Hepatocyte (in vitro differentiated cells): ENCODE measurements around the gene SPON1. TPM values are rescaled to one million over a fixed set of nuclear protein-coding genes. Genes with fewer than 3 reads are reported as not detected.
A peak's percentile ranks its signal among the peaks of the same experiment; 100 is the strongest.

Experiments used
- DNase-seq: peaks from one replicate; pipeline ENCODE4 v3.0.0-alpha.2; 2016; ENCODE audit warnings: low spot score
- H2AFZ ChIP-seq: fragments of 200-600 bp; sonication (generic); 2 replicates; pipeline ENCODE4 v1.6.0; 2016; ENCODE audit warnings: antibody characterized with exemption, mild to moderate bottlenecking
- H3K27ac ChIP-seq: fragments of 200-600 bp; sonication (generic); 2 replicates; pipeline ENCODE4 v1.5.1; 2016; ENCODE audit warnings: mild to moderate bottlenecking
- H3K27me3 ChIP-seq: fragments of 200-600 bp; sonication (generic); 2 replicates; pipeline ENCODE4 v1.6.1; 2016
- H3K36me3 ChIP-seq: fragments of 200-600 bp; sonication (generic); replicated peaks from 2 replicates; pipeline ENCODE4 v1.5.1; 2016; ENCODE audit warnings: low read depth; ENCODE audit not compliant: insufficient read depth
- H3K4me1 ChIP-seq: fragments of 200-600 bp; sonication (generic); 2 replicates; pipeline ENCODE4 v1.5.1; 2016; ENCODE audit warnings: mild to moderate bottlenecking, moderate library complexity; ENCODE audit not compliant: insufficient read depth
- H3K4me2 ChIP-seq: fragments of 200-600 bp; sonication (generic); 2 replicates; pipeline ENCODE4 v1.6.0; 2016
- H3K4me3 ChIP-seq: fragments of 200-600 bp; sonication (generic); 2 replicates; pipeline ENCODE4 v1.5.1; 2016; ENCODE audit warnings: mild to moderate bottlenecking
- H3K79me2 ChIP-seq: fragments of 200-600 bp; sonication (generic); 2 replicates; pipeline ENCODE4 v1.6.0; 2017; ENCODE audit warnings: mild to moderate bottlenecking
- H3K9me2 ChIP-seq: fragments of 200-600 bp; sonication (generic); replicated peaks from 2 replicates; pipeline ENCODE4 v1.6.0; 2017; ENCODE audit warnings: mild to moderate bottlenecking; ENCODE audit not compliant: insufficient read depth
- H3K9me3 ChIP-seq: fragments of 200-600 bp; sonication (generic); 2 replicates; pipeline ENCODE4 v1.5.1; 2016; ENCODE audit warnings: low read depth, mild to moderate bottlenecking
- H4K20me1 ChIP-seq: fragments of 200-600 bp; sonication (generic); 2 replicates; pipeline ENCODE4 v1.6.0; 2016; ENCODE audit warnings: mild to moderate bottlenecking; ENCODE audit not compliant: insufficient read depth, poor library complexity, severe bottlenecking
- CTCF ChIP-seq: fragments of 200-600 bp; sonication (generic); IDR thresholded peaks from 2 replicates; pipeline ENCODE4 v1.5.1; 2016; ENCODE audit warnings: antibody characterized with exemption, mild to moderate bottlenecking; ENCODE audit not compliant: poor library complexity
- EZH2 ChIP-seq: fragments of 200-600 bp; sonication (generic); IDR thresholded peaks from 2 replicates; pipeline ENCODE4 v1.6.1; 2016; ENCODE audit warnings: antibody characterized with exemption, mild to moderate bottlenecking, borderline replicate concordance
- EZH2phosphoT487 ChIP-seq: fragments of 200-600 bp; sonication (generic); IDR thresholded peaks from one replicate; pipeline ENCODE4 v1.6.1; 2018; ENCODE audit warnings: antibody characterized with exemption, mild to moderate bottlenecking, low read depth, moderate library complexity; ENCODE audit not compliant: unreplicated experiment, severe bottlenecking
- WGBS: methylation state at CpG from one replicate; pipeline ENCODE4 v1.1.6; 2016; ENCODE audit warnings: low lambda C conversion rate; ENCODE audit errors: missing lambda C conversion rate; 5-methylcytosine and 5-hydroxymethylcytosine counted together
- polyA plus RNA-seq: library from polyadenylated mRNA; unstranded; fragments of >200 nt; fragmentation: Nextera tagmentation; extraction: Ambion mirVana; gene quantifications from 2 replicates; pipeline ENCODE4 v1.2.1, GENCODE V29; 2016
- total RNA-seq: library from RNA; depleted of rRNA; stranded (reverse); fragments of >200 nt; gene quantifications from 2 replicates; pipeline ENCODE4 v1.2.3, GENCODE V29; 2014

Gene SPON1
- total and polyA plus RNA-seq, 2 experiments from 2014 or later = 47.8 to 73.1 TPM

DNA sequence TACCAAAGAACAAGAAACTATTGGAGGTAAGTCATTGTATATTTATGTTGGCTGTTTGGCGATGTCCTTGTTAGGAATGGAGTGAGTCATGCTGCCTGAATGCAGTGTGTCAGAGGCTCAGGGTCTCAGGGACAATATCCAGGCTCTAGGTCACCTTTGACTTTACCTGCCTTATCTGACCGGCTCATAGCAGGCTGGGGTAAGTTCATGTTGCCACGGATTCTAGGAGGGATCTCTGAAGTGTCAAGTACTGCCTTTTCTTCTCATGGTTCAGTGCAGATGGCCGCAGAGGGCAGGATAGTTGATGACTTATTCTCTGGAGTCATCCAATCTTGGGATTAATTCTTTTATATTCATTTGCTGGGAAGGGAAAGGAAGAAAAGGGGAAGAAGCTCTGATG lies 53.2 kb downstream of the SPON1 start:
- Histone ChIP-seq H3K4me1 (peaks cover 6% of the 10 kb centered on the region), H4K20me1 (no peaks in the 10 kb centered on the region), H3K27ac (peak overlapping the region; percentile 83), H2AFZ (no peak overlapping the region), H3K36me3 (no peaks in the 10 kb centered on the region), H3K79me2 (no peaks in the 10 kb centered on the region), H3K27me3 (no peaks in the 10 kb centered on the region), H3K4me2 (peak overlapping the region; percentile 9), H3K9me3 (no peaks in the 10 kb centered on the region), H3K9me2 (no peaks in the 10 kb centered on the region), H3K4me3 (no peak overlapping the region)
- 15% methylated on average over 4 of the region's 4 CpGs for WGBS
- peak; percentile 73 for DNase-seq
- TF ChIP-seq EZH2phosphoT487 (no peak), EZH2 (no peak), CTCF (no peak)

GRCh38 chr11:14018441-14018840 lies 55.9 kb downstream of the SPON1 start:
- 87% methylated on average over 2 of the region's 2 CpGs for WGBS
- Histone ChIP-seq H3K4me1 (peaks cover 6% of the 10 kb centered on the region), H2AFZ (no peak overlapping the region)

DNA sequence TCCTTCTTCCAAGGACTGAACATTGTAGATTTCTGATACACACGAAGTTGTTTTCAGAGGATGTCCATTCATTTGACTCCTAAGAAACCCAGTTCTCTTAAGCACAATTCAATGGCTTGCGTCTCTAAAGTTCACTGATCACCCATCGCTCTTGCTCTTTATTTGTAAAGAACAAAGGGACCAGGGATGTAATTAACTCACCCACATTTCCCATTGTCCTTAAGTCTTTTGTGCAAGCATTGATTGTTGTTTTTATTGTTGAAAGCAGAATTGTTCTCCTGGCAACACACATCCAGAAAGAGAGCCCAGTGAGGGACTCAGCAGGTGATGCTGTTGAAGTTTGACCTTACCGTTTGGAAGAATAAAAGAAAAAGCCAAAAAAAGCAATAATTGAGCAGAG lies 59.2 kb downstream of the SPON1 start:
- no peak for DNase-seq
- Histone ChIP-seq H3K4me1 (peaks cover 6% of the 10 kb centered on the region), H3K36me3 (no peaks in the 10 kb centered on the region), H2AFZ (no peak overlapping the region), H3K79me2 (no peaks in the 10 kb centered on the region), H3K9me3 (no peaks in the 10 kb centered on the region), H4K20me1 (no peaks in the 10 kb centered on the region), H3K27ac (no peak overlapping the region), H3K4me2 (no peak overlapping the region), H3K9me2 (no peaks in the 10 kb centered on the region), H3K4me3 (no peak overlapping the region), H3K27me3 (no peaks in the 10 kb centered on the region)
- WGBS = 71% methylated on average over 4 of the region's 4 CpGs
- TF ChIP-seq EZH2 (no peak), EZH2phosphoT487 (no peak), CTCF (no peak)

More at GRCh38 chr11:14018441-14018840, 55.9 kb downstream of the SPON1 start:
- Histone ChIP-seq H3K4me3 (no peak overlapping the region), H3K36me3 (no peaks in the 10 kb centered on the region), H3K79me2 (no peaks in the 10 kb centered on the region), H4K20me1 (no peaks in the 10 kb centered on the region), H3K27me3 (no peaks in the 10 kb centered on the region), H3K4me2 (no peak overlapping the region), H3K9me3 (no peaks in the 10 kb centered on the region), H3K9me2 (no peaks in the 10 kb centered on the region), H3K27ac (peak overlapping the region; percentile 37)
- TF ChIP-seq CTCF (no peak), EZH2phosphoT487 (no peak), EZH2 (no peak)
- no peak for DNase-seq

DNA sequence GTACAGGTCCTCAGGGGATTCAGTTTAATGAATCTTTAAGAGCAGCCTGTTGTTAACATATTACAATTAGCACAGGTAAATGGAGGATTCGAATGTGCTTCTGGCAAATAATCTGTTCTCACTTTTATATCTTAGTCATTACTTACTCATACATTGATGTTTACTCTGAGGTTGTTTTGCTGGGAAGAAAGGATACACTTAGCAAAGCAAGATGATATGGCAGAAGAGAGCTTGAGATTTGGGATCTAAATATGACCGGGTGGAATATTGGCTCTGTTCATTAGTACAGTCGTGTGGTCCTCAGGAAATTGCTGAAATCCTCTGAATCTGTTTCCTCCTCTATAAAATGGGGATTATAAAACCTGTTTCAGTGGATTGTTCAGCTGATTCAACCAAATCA lies 59.7 kb downstream of the SPON1 start:
- no peak for DNase-seq
- no peaks in the 10 kb centered on the region for H3K27me3 ChIP-seq
- no peak overlapping the region for H3K4me3 ChIP-seq
- no peaks in the 10 kb centered on the region for H3K9me3 ChIP-seq
- TF ChIP-seq EZH2 (no peak), EZH2phosphoT487 (no peak), CTCF (no peak)
- H2AFZ ChIP-seq = no peak overlapping the region
- no peaks in the 10 kb centered on the region for H3K79me2 ChIP-seq
- H3K36me3 ChIP-seq = no peaks in the 10 kb centered on the region
- H3K4me2 ChIP-seq = no peak overlapping the region
- H3K4me1 ChIP-seq = peaks cover 6% of the 10 kb centered on the region
- H4K20me1 ChIP-seq = no peaks in the 10 kb centered on the region
- no peak overlapping the region for H3K27ac ChIP-seq
- H3K9me2 ChIP-seq = no peaks in the 10 kb centered on the region
- 53% methylated on average over 3 of the region's 3 CpGs for WGBS
